ENCODE results near the gene MYCL.
"Not testable (repeated sequence)": the region's sequence is repeated elsewhere in the genome, so short reads cannot be mapped to it uniquely, and the experiment has no call there.

Gene MYCL

GRCh38 chr1:39915499-39916129, 13.9 kb upstream of the MYCL start:
- DNase-seq = no peak

GRCh38 chr1:39913136-39913535, 11.4 kb upstream of the MYCL start:
- DNase-seq = not testable (repeated sequence)

GRCh38 chr1:39910263-39910662, 8.5 kb upstream of the MYCL start:
- no peak for DNase-seq

- DNase-seq = no peak
Observed at GRCh38 chr1:39908534-39908933, 6.8 kb upstream of the MYCL start.

- DNase-seq = no peak
Observed at GRCh38 chr1:39907528-39908453, 6.1 kb upstream of the MYCL start.

- no peak for DNase-seq
Observed at GRCh38 chr1:39905172-39905571, 3.5 kb upstream of the MYCL start.

- no peak for DNase-seq
Observed at GRCh38 chr1:39902460-39902807, 717 bp upstream of the MYCL start.

- DNase-seq = no peak
Observed at GRCh38 chr1:39901464-39901713, 328 bp downstream of the MYCL start.

- no peak for DNase-seq
Observed at GRCh38 chr1:39900662-39901463, 854 bp downstream of the MYCL start.

- no peak for DNase-seq
Observed at GRCh38 chr1:39899611-39900538, 1.8 kb downstream of the MYCL start.

GRCh38 chr1:39898648-39899603, 2.8 kb downstream of the MYCL start:
- DNase-seq = peak; percentile 65

- no peak for DNase-seq
Observed at GRCh38 chr1:39898191-39898590, 3.5 kb downstream of the MYCL start.

- DNase-seq = no peak
Observed at GRCh38 chr1:39896909-39897685, 4.6 kb downstream of the MYCL start.

GRCh38 chr1:39895731-39896480, 5.8 kb downstream of the MYCL start:
- no peak for DNase-seq

GRCh38 chr1:39894884-39895495, 6.7 kb downstream of the MYCL start:
- no peak for DNase-seq

- DNase-seq = peak; percentile 36
Observed at GRCh38 chr1:39892601-39893595, 8.8 kb downstream of the MYCL start.

GRCh38 chr1:39890880-39891279, 10.8 kb downstream of the MYCL start:
- DNase-seq = no peak

GRCh38 chr1:39890273-39890672, 11.4 kb downstream of the MYCL start:
- no peak for DNase-seq
